GM19193 (cell line): Measurements from ENCODE around the gene PIK3CB.

Source experiments
- POLR2A ChIP-seq: IDR thresholded peaks from 4 replicates; pipeline ENCODE4 v1.6.1; 2011; ENCODE audit not compliant: insufficient read depth, insufficient read length; ENCODE audit errors: extremely low read depth

The PIK3CB gene

GRCh38 chr3:138778643-138779042 lies 56.1 kb downstream of the PIK3CB start:
- TF ChIP-seq POLR2A, result no peak

GRCh38 chr3:138776961-138777360 lies 57.8 kb downstream of the PIK3CB start:
- TF ChIP-seq POLR2A, result no peak

GRCh38 chr3:138775254-138775595 lies 59.5 kb downstream of the PIK3CB start:
- no peak for TF ChIP-seq POLR2A

- TF ChIP-seq POLR2A, result no peak
Observed at GRCh38 chr3:138774529-138775253, 60.0 kb downstream of the PIK3CB start.

- no peak for TF ChIP-seq POLR2A
Observed at GRCh38 chr3:138771585-138771984, 63.1 kb downstream of the PIK3CB start.

- no peak for TF ChIP-seq POLR2A
Observed at GRCh38 chr3:138769616-138770015, 65.1 kb downstream of the PIK3CB start.

GRCh38 chr3:138768946-138769345 lies 65.8 kb downstream of the PIK3CB start:
- TF ChIP-seq POLR2A, result no peak

GRCh38 chr3:138768125-138768524 lies 66.6 kb downstream of the PIK3CB start:
- TF ChIP-seq POLR2A, result no peak

GRCh38 chr3:138767498-138768104 lies 67.1 kb downstream of the PIK3CB start:
- no peak for TF ChIP-seq POLR2A

- no peak for TF ChIP-seq POLR2A
Observed at GRCh38 chr3:138761002-138761401, 73.7 kb downstream of the PIK3CB start.

GRCh38 chr3:138748190-138748589 lies 86.5 kb downstream of the PIK3CB start:
- no peak for TF ChIP-seq POLR2A

- TF ChIP-seq POLR2A, result no peak
Observed at GRCh38 chr3:138747225-138747624, 87.5 kb downstream of the PIK3CB start.

- no peak for TF ChIP-seq POLR2A
Observed at GRCh38 chr3:138740072-138740471, 94.7 kb downstream of the PIK3CB start.

- TF ChIP-seq POLR2A, result no peak
Observed at GRCh38 chr3:138732456-138732855, 102.3 kb downstream of the PIK3CB start.

GRCh38 chr3:138726946-138727730 lies 107.6 kb downstream of the PIK3CB start:
- no peak for TF ChIP-seq POLR2A

- no peak for TF ChIP-seq POLR2A
Observed at GRCh38 chr3:138725116-138725515, 109.6 kb downstream of the PIK3CB start.
